Kidney capillary endothelial cell (primary cell): ENCODE data around the gene ALDH1L1.

Source experiments
- DNase-seq: peaks from one replicate; pipeline ENCODE4 v3.0.0-alpha.2; 2018; ENCODE audit warnings: low spot score

The ALDH1L1 gene

GRCh38 chr3:126194713-126195305 is 14.4 kb upstream of the ALDH1L1 start:
- no peak for DNase-seq

GRCh38 chr3:126191246-126191645 is 10.9 kb upstream of the ALDH1L1 start:
- DNase-seq, result no peak

GRCh38 chr3:126187920-126188319 is 7.5 kb upstream of the ALDH1L1 start:
- DNase-seq, result no peak

GRCh38 chr3:126186749-126187148 is 6.4 kb upstream of the ALDH1L1 start:
- no peak for DNase-seq

GRCh38 chr3:126186271-126186670 is 5.9 kb upstream of the ALDH1L1 start:
- no peak for DNase-seq

GRCh38 chr3:126184465-126185000 is 4.1 kb upstream of the ALDH1L1 start:
- no peak for DNase-seq

- no peak for DNase-seq
Observed at GRCh38 chr3:126181398-126181725, 976 bp upstream of the ALDH1L1 start.

GRCh38 chr3:126179825-126180476 is 435 bp downstream of the ALDH1L1 start:
- no peak for DNase-seq

- DNase-seq, result no peak
Observed at GRCh38 chr3:126170073-126170777, 10.2 kb downstream of the ALDH1L1 start.

GRCh38 chr3:126167566-126167965 is 12.8 kb downstream of the ALDH1L1 start:
- DNase-seq, result no peak

- no peak for DNase-seq
Observed at GRCh38 chr3:126166009-126166408, 14.4 kb downstream of the ALDH1L1 start.

- DNase-seq, result no peak
Observed at GRCh38 chr3:126161309-126161708, 19.1 kb downstream of the ALDH1L1 start.

GRCh38 chr3:126160243-126161210 is 19.9 kb downstream of the ALDH1L1 start:
- no peak for DNase-seq

GRCh38 chr3:126159476-126159875 is 20.9 kb downstream of the ALDH1L1 start:
- DNase-seq, result no peak

- DNase-seq, result no peak
Observed at GRCh38 chr3:126158912-126159454, 21.4 kb downstream of the ALDH1L1 start.

GRCh38 chr3:126158016-126158911 is 22.1 kb downstream of the ALDH1L1 start:
- DNase-seq, result no peak

GRCh38 chr3:126157083-126157768 is 23.2 kb downstream of the ALDH1L1 start:
- DNase-seq, result no peak

- DNase-seq, result no peak
Observed at GRCh38 chr3:126156468-126156867, 23.9 kb downstream of the ALDH1L1 start.

GRCh38 chr3:126155819-126156218 is 24.6 kb downstream of the ALDH1L1 start:
- no peak for DNase-seq

GRCh38 chr3:126155280-126155640 is 25.1 kb downstream of the ALDH1L1 start:
- DNase-seq, result no peak
